ENCODE measurements around the gene LCLAT1.
"Not testable (repeated sequence)": the region's sequence is repeated elsewhere in the genome, so short reads cannot be mapped to it uniquely, and the experiment has no call there.

Gene LCLAT1

DNA sequence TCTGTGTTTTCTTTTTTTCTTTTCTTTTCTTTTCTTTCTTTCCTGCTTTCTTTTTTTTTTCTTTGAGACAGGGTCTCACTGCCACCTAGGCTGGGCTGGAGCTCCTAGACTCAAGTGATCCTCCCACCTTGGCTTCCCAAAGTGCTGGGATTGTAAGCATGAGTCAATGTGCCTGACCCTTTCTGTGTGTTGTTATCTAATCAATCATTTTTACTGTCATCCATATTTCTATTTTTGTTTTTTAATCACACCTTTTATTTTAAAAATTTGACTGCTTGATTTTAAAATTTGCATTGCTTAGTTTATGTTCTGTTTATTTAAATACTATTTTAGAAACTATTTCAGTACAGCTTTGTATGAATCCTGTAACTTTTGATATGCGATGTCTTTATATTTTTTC lies 19.2 kb downstream of the LCLAT1 start:
- Histone ChIP-seq H3K79me2 (ENCODE audit: control insufficient read depth, low read length) (peaks cover 72% of the 10 kb centered on the region), H3K4me2 (ENCODE audit: low read length) (no peak overlapping the region), H3K9me3 (ENCODE audit: control insufficient read depth, insufficient read depth, low read length) (no peaks in the 10 kb centered on the region), H3K4me1 (ENCODE audit: control insufficient read depth, low read length) (peaks cover 30% of the 10 kb centered on the region), H3K36me3 (ENCODE audit: control insufficient read depth, low read length) (peaks cover 5% of the 10 kb centered on the region; the same call in 1 of the 2 replicates), H3K27me3 (ENCODE audit: control insufficient read depth, low read length) (no peaks in the 10 kb centered on the region), H3K4me3 (ENCODE audit: low read length) (no peak overlapping the region), H3K27ac (ENCODE audit: low read depth, low read length) (no peak overlapping the region), H4K20me1 (ENCODE audit: control insufficient read depth, insufficient read depth, low read depth, low read length) (no peaks in the 10 kb centered on the region), H3F3A (ENCODE audit: control insufficient read depth, insufficient read depth) (peaks cover 9% of the 10 kb centered on the region), H3K9me2 (replicated peaks; ENCODE audit: control insufficient read depth, low read length) (no peaks in the 10 kb centered on the region)
- TF ChIP-seq CTCF (IDR thresholded peaks at IDR 0.05; ENCODE audit: low read depth, low read length, poor library complexity, severe bottlenecking), result no peak
- TF ChIP-seq EZH2phosphoT487 (IDR thresholded peaks at IDR 0.05; ENCODE audit: borderline replicate concordance, low read length), result no peak

DNA sequence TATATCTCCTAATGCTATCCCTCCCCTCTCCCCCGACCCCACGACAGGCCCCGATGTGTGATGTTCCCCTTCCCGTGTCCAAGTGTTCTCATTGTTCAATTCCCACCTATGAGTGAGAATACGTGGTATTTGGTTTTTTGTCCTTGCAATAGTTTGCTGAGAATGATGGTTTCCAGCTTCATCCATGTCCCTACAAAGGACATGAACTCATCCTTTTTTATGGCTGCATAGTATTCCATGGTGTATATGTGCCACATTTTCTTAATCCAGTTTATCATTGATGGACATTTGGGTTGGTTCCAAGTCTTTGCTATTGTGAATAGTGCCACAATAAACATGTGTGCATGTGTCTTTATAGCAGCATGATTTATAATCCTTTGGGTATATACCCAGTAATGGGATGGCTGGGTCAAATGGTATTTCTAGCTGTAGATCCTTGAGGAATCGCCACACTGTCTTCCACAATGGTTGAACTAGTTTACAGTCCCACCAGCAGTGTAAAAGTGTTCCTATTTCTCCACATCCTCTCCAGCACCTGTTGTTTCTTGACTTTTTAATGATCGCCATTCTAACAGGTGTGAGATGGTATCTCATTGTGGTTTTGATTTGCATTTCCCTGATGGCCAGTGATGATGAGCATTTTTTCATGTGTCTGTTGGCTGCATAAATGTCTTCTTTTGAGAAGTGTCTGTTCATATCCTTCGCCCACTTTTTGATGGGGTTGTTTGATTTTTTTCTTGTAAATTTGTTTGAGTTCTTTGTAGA lies 20.2 kb downstream of the LCLAT1 start:
- H4K20me1 ChIP-seq (ENCODE audit: control insufficient read depth, insufficient read depth, low read depth, low read length), result not testable (repeated sequence)

GRCh38 chr2:30470426-30470825 lies 23.4 kb downstream of the LCLAT1 start:
- no peaks in the 10 kb centered on the region for H3K9me3 ChIP-seq (ENCODE audit: control insufficient read depth, insufficient read depth, low read length)
- peaks cover 77% of the 10 kb centered on the region for H3K79me2 ChIP-seq (ENCODE audit: control insufficient read depth, low read length)
- H3F3A ChIP-seq (ENCODE audit: control insufficient read depth, insufficient read depth), result peaks cover 4% of the 10 kb centered on the region; the same call in 1 of the 2 replicates
- H3K4me2 ChIP-seq (ENCODE audit: low read length), result no peak overlapping the region
- H3K27me3 ChIP-seq (ENCODE audit: control insufficient read depth, low read length), result no peaks in the 10 kb centered on the region
- no peak overlapping the region for H3K27ac ChIP-seq (ENCODE audit: low read depth, low read length)
- no peak overlapping the region for H3K4me3 ChIP-seq (ENCODE audit: low read length)
- H3K4me1 ChIP-seq (ENCODE audit: control insufficient read depth, low read length), result peaks cover 14% of the 10 kb centered on the region
- no peaks in the 10 kb centered on the region for H3K9me2 ChIP-seq (replicated peaks; ENCODE audit: control insufficient read depth, low read length)
- H3K36me3 ChIP-seq (ENCODE audit: control insufficient read depth, low read length), result no peaks in the 10 kb centered on the region
- TF ChIP-seq EZH2phosphoT487 (IDR thresholded peaks at IDR 0.05; ENCODE audit: borderline replicate concordance, low read length) (no peak), CTCF (IDR thresholded peaks at IDR 0.05; ENCODE audit: low read depth, low read length, poor library complexity, severe bottlenecking) (no peak)
- H4K20me1 ChIP-seq (ENCODE audit: control insufficient read depth, insufficient read depth, low read depth, low read length), result no peaks in the 10 kb centered on the region; the same call in 1 of the 2 replicates

More for the DNA sequence above, 20.2 kb downstream of the LCLAT1 start:
- not testable (repeated sequence) for H3K27ac ChIP-seq (ENCODE audit: low read depth, low read length); H3K27me3 ChIP-seq (ENCODE audit: control insufficient read depth, low read length); H3K9me3 ChIP-seq (ENCODE audit: control insufficient read depth, insufficient read depth, low read length); H3K4me3 ChIP-seq (ENCODE audit: low read length); H3F3A ChIP-seq (ENCODE audit: control insufficient read depth, insufficient read depth); H3K9me2 ChIP-seq (replicated peaks; ENCODE audit: control insufficient read depth, low read length); H3K36me3 ChIP-seq (ENCODE audit: control insufficient read depth, low read length); H3K4me2 ChIP-seq (ENCODE audit: low read length)
- Histone ChIP-seq H3K4me1 (ENCODE audit: control insufficient read depth, low read length) (peaks cover 34% of the 10 kb centered on the region), H3K79me2 (ENCODE audit: control insufficient read depth, low read length) (peaks cover 75% of the 10 kb centered on the region)

- no peaks in the 10 kb centered on the region for H3K9me3 ChIP-seq (ENCODE audit: control insufficient read depth, insufficient read depth, low read length)
- H3K9me2 ChIP-seq (replicated peaks; ENCODE audit: control insufficient read depth, low read length), result no peaks in the 10 kb centered on the region
- H4K20me1 ChIP-seq (ENCODE audit: control insufficient read depth, insufficient read depth, low read depth, low read length), result peaks cover 4% of the 10 kb centered on the region; the same call in 1 of the 2 replicates
- TF ChIP-seq CTCF (IDR thresholded peaks at IDR 0.05; ENCODE audit: low read depth, low read length, poor library complexity, severe bottlenecking) (no peak), EZH2phosphoT487 (IDR thresholded peaks at IDR 0.05; ENCODE audit: borderline replicate concordance, low read length) (no peak)
- H3K4me1 ChIP-seq (ENCODE audit: control insufficient read depth, low read length), result peaks cover 14% of the 10 kb centered on the region
- H3K27ac ChIP-seq (ENCODE audit: low read depth, low read length), result no peak overlapping the region
- H3K4me3 ChIP-seq (ENCODE audit: low read length), result no peak overlapping the region
- H3K36me3 ChIP-seq (ENCODE audit: control insufficient read depth, low read length), result no peaks in the 10 kb centered on the region
- H3K27me3 ChIP-seq (ENCODE audit: control insufficient read depth, low read length), result no peaks in the 10 kb centered on the region
- H3K4me2 ChIP-seq (ENCODE audit: low read length), result no peak overlapping the region
- H3F3A ChIP-seq (ENCODE audit: control insufficient read depth, insufficient read depth), result no peaks in the 10 kb centered on the region
- H3K79me2 ChIP-seq (ENCODE audit: control insufficient read depth, low read length), result peaks cover 88% of the 10 kb centered on the region
Observed at GRCh38 chr2:30472326-30472725, 25.3 kb downstream of the LCLAT1 start.

All from DOHH2 (cell line).